IMR-90 (cell line): Measurements from ENCODE around the gene SPINDOC. TPM values are rescaled to one million over a fixed set of nuclear protein-coding genes. Genes with fewer than 3 reads are reported as not detected.

ENCODE experiments used
- ATAC-seq: fragments of 200-7000 bp; cut with Tn5 transposase; 2 replicates; pipeline ENCODE4 v1.9.1; 2020; ENCODE audit warnings: low read depth, mild to moderate bottlenecking, moderate library complexity
- BruUV-seq: library from RNA; stranded (reverse); fragments of 400-500 nt; replicated peaks from 2 replicates; lab custom pipeline; 2021; lab: Mats Ljungman, UMichigan
- CTCF ChIA-PET: fragments of 300-600 bp; formaldehyde crosslinking; extraction: SDS; loops from one replicate; lab custom pipeline; 2021; ENCODE audit warnings: antibody characterized with exemption; lab: Yijun Ruan, JAX
- POLR2A ChIA-PET: fragments of 300-600 bp; sonication (Branson Sonifier 250); formaldehyde crosslinking; loops from one replicate; lab custom pipeline; 2022; ENCODE audit warnings: antibody characterized with exemption; ENCODE audit not compliant: unreplicated experiment; lab: Charles Lee
- DNase-seq: peaks from one replicate; pipeline ENCODE4 v3.0.0; 2013
- H2AFZ ChIP-seq: replicated peaks from 2 replicates; pipeline ENCODE3; 2013; ENCODE audit warnings: low read length, mild to moderate bottlenecking; ENCODE audit not compliant: poor library complexity
- H2AK5ac ChIP-seq: 2 replicates; pipeline ENCODE4 v1.6.1; 2013; ENCODE audit warnings: low read depth, low read length, inconsistent platforms
- H2AK9ac ChIP-seq: replicated peaks from 2 replicates; pipeline ENCODE3; 2013; ENCODE audit warnings: mild to moderate bottlenecking, low read depth, low read length, moderate library complexity; ENCODE audit not compliant: poor library complexity
- H2BK120ac ChIP-seq: 2 replicates; pipeline ENCODE4 v1.6.1; 2013; ENCODE audit warnings: low read depth, low read length, inconsistent platforms
- H2BK15ac ChIP-seq: 3 replicates; pipeline ENCODE4 v1.6.1; 2013; ENCODE audit warnings: low read depth, low read length, inconsistent platforms
- H2BK20ac ChIP-seq: 2 replicates; pipeline ENCODE4 v1.6.1; 2013; ENCODE audit warnings: low read depth, mild to moderate bottlenecking, inconsistent platforms, low read length, moderate library complexity
- H2BK5ac ChIP-seq: 2 replicates; pipeline ENCODE4 v1.6.1; 2013; ENCODE audit warnings: mild to moderate bottlenecking, low read depth, low read length, inconsistent platforms; ENCODE audit not compliant: poor library complexity, severe bottlenecking
- H3K14ac ChIP-seq: replicated peaks from 2 replicates; pipeline ENCODE4 v1.6.1; 2013; ENCODE audit warnings: low read depth, low read length, inconsistent platforms
- H3K18ac ChIP-seq: 2 replicates; pipeline ENCODE4 v1.6.1; 2013; ENCODE audit warnings: low read depth, low read length, control low read depth
- H3K23ac ChIP-seq: 2 replicates; pipeline ENCODE4 v1.6.1; 2013; ENCODE audit warnings: low read depth, low read length, inconsistent platforms
- H3K27ac ChIP-seq: 2 replicates; pipeline ENCODE4 v1.5.1; 2013; ENCODE audit warnings: mild to moderate bottlenecking, control low read depth, low read length; ENCODE audit not compliant: insufficient read depth
- H3K27me3 ChIP-seq: 2 replicates; pipeline ENCODE4 v1.6.1; 2013; ENCODE audit warnings: low read length; ENCODE audit not compliant: control insufficient read depth, insufficient read depth
- H3K36me3 ChIP-seq: 2 replicates; pipeline ENCODE4 v1.6.1; 2013; ENCODE audit warnings: low read length, mixed read lengths; ENCODE audit not compliant: control insufficient read depth, insufficient read depth
- H3K4ac ChIP-seq: 2 replicates; pipeline ENCODE4 v1.6.1; 2013; ENCODE audit warnings: low read depth, low read length, inconsistent platforms
- H3K4me1 ChIP-seq: 2 replicates; pipeline ENCODE4 v1.6.1; 2013; ENCODE audit warnings: low read length, mixed read lengths; ENCODE audit not compliant: control insufficient read depth, insufficient read depth
- H3K4me2 ChIP-seq: 2 replicates; pipeline ENCODE4 v1.6.1; 2013; ENCODE audit warnings: low read depth, mild to moderate bottlenecking, control low read depth, low read length, moderate library complexity
- H3K4me3 ChIP-seq: 2 replicates; pipeline ENCODE4 v1.5.1; 2013; ENCODE audit warnings: low read depth, mild to moderate bottlenecking, control low read depth, low read length, moderate library complexity; ENCODE audit not compliant: insufficient read depth
- H3K56ac ChIP-seq: 2 replicates; pipeline ENCODE4 v1.6.1; 2013; ENCODE audit warnings: low read length, inconsistent platforms; ENCODE audit not compliant: insufficient read depth; ENCODE audit errors: extremely low read depth
- H3K79me1 ChIP-seq, 2 experiments: 2 replicates each; pipeline ENCODE4 v1.6.1; 2013; ENCODE audit warnings: low read length in 2 of 2, inconsistent platforms in 1 of 2, low read depth in 1 of 2
- H3K9ac ChIP-seq: 2 replicates; pipeline ENCODE4 v1.6.1; 2013; ENCODE audit warnings: low read depth, low read length, control low read depth
- H3K9me1 ChIP-seq: 2 replicates; pipeline ENCODE4 v1.6.1; 2013; ENCODE audit warnings: low read length, inconsistent platforms; ENCODE audit not compliant: insufficient read depth
- H3K9me3 ChIP-seq: 2 replicates; pipeline ENCODE4 v1.6.1; 2013; ENCODE audit warnings: low read length; ENCODE audit not compliant: control insufficient read depth, insufficient read depth
- H4K20me1 ChIP-seq: 2 replicates; pipeline ENCODE4 v1.6.1; 2013; ENCODE audit warnings: low read length, inconsistent platforms; ENCODE audit not compliant: insufficient read depth
- H4K5ac ChIP-seq: 2 replicates; pipeline ENCODE4 v1.6.1; 2013; ENCODE audit warnings: mild to moderate bottlenecking, low read depth, low read length, control low read depth
- H4K8ac ChIP-seq, 2 experiments: 2 replicates each; pipeline ENCODE4 v1.6.1; 2013; ENCODE audit warnings: low read depth in 2 of 2, low read length in 2 of 2, control low read depth in 1 of 2, inconsistent platforms in 1 of 2
- H4K91ac ChIP-seq: 2 replicates; pipeline ENCODE4 v1.6.1; 2013; ENCODE audit warnings: low read depth, low read length, inconsistent platforms; ENCODE audit not compliant: insufficient read depth
- CEBPB ChIP-seq: IDR thresholded peaks from 2 replicates; pipeline ENCODE4 v1.6.1; 2012; ENCODE audit warnings: low read depth, low read length, improper control_type of control experiment
- FOS ChIP-seq: fragments of 150-350 bp; IDR thresholded peaks from 2 replicates; pipeline ENCODE4 v1.6.1; 2016; ENCODE audit warnings: low read depth, low read length
- MAZ ChIP-seq: IDR thresholded peaks from 2 replicates; pipeline ENCODE4 v1.6.1; 2012; ENCODE audit warnings: low read depth, mild to moderate bottlenecking, low read length, improper control_type of control experiment, moderate library complexity, borderline replicate concordance
- MXI1 ChIP-seq: IDR thresholded peaks from 2 replicates; pipeline ENCODE4 v1.6.1; 2012; ENCODE audit warnings: low read depth, mild to moderate bottlenecking, low read length, moderate library complexity, borderline replicate concordance
- NFE2L2 ChIP-seq: fragments of 150-350 bp; IDR thresholded peaks from 2 replicates; pipeline ENCODE4 v1.6.1; 2016; ENCODE audit warnings: low read depth, mild to moderate bottlenecking, low read length
- POLR2A ChIP-seq: IDR thresholded peaks from 2 replicates; pipeline ENCODE4 v1.6.1; 2012; ENCODE audit warnings: mild to moderate bottlenecking, low read depth, low read length
- RFX5 ChIP-seq: IDR thresholded peaks from 2 replicates; pipeline ENCODE4 v1.8.0; 2012; ENCODE audit warnings: low read depth, mild to moderate bottlenecking, low read length, moderate library complexity
- SMC3 ChIP-seq: fragments of 150-350 bp; IDR thresholded peaks from 2 replicates; pipeline ENCODE4 v1.6.1; 2016; ENCODE audit warnings: low read depth, mild to moderate bottlenecking, antibody characterized with exemption, low read length, moderate library complexity
- WGBS, 2 experiments: methylation state at CpG; one replicate each; pipeline versions ENCODE4 v1.1.5 to v1.1.7; 2013; ENCODE audit warnings: missing lambda C conversion rate in 2 of 2; ENCODE audit not compliant: insufficient read length in 1 of 2; ENCODE audit errors: extremely low coverage in 2 of 2; 5-methylcytosine and 5-hydroxymethylcytosine counted together
- dilution Hi-C: fragments of 300-500 bp; cut with HindIII; formaldehyde crosslinking; loops from one replicate; pipeline ENCODE4 v1.14.3; 2018; ENCODE audit warnings: low sequenced_read_pairs; ENCODE audit not compliant: unreplicated experiment
- in situ Hi-C: fragments of 300-500 bp; cut with MboI; formaldehyde crosslinking; loops from 3 replicates; pipeline ENCODE4 v1.14.3; 2019; ENCODE audit warnings: low sequenced_read_pairs, inconsistent platforms, mixed read lengths
- intact Hi-C: fragments of 100-400 bp; cut with micrococcal nuclease; formaldehyde crosslinking; loops from 2 replicates; pipeline ENCODE4 v1.10.0; 2022
- polyA plus RNA-seq, 3 experiments: library from polyadenylated mRNA; depleted of rRNA; stranded (reverse); fragments of >200 nt; gene quantifications; 2 replicates each; pipeline ENCODE4 v1.2.3, GENCODE V29; 2012; ENCODE audit warnings: low replicate concordance in 1 of 3
- total RNA-seq: library from RNA; depleted of rRNA; stranded (reverse); fragments of >200 nt; gene quantifications from 2 replicates; pipeline ENCODE4 v1.2.3, GENCODE V29; 2012
- TF ChIP-seq, protein P1 (sequence below): fragments of 150-350 bp; IDR thresholded peaks from 2 replicates; pipeline ENCODE4 v1.6.1; 2016; ENCODE audit warnings: low read depth, mild to moderate bottlenecking, low read length, moderate library complexity, borderline replicate concordance

Gene SPINDOC
- total and polyA plus RNA-seq, 2 of the 4 experiments (the other 2 are of a cell fraction), result 10.0 to 29.9 TPM

DNA sequence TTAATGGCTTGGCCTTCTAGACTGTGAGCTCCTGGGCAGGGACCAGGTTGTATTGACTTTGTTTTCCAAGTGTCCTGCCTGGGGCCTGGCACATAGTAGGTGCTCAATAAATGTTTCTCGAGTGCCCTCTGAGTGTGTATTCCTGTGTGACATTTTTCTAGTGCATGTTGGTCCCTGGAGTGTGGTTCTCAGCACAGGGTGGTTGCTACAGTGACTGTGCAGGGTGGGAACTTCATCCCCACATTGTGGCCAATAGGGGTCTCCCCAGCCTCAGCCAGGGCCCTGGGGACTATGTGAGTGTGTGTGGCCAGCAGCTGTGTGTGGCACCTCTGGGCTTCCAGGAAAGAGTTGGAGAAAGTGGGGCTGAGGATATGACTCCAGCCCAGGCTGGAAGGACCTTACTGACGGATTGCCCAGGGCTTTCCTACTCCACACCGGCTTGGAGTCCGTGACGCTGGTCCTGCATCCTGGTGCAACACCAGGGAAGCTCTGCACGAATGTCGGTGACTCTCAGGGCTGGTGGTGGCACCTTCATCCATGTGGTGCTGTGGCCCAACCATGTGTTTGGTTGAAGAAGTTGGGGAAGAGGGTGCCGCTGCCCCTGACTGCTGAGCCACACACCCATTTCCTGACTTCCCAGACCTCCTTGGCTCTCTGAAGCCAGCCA lies 16.7 kb downstream of the SPINDOC start (continued):
- TF ChIP-seq POLR2A, result no peak

DNA sequence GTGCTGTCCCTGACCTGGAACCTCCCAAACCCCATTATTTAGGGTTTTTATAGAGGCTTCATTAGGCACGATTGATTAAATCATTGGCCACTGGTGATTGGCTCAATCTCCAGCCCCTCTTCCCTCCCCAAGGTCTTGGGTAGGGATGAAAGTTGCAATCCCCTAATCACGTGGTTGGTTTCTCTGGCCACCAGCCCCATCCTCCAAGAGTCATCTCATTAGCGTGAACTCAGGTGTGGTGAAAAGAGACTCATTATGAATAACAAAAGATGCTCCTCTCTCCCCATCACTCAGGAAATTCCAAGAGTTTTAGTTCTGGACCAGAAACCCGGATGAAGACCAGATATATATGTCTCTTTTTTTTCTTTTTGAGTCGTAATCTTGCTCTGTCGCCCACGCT lies 18.1 kb downstream of the SPINDOC start:
- DNase-seq, result no peak
- Histone ChIP-seq H3K36me3 (peaks cover 15% of the 10 kb centered on the region; the same call in 1 of the 2 replicates), H2AK5ac (no peak overlapping the region), H4K5ac (no peak overlapping the region), H3K79me1 (peaks cover 0 to 3% of the 10 kb centered on the region in 2 experiments; a peak in 1 of 4 replicates), H2BK5ac (no peak overlapping the region), H3K9ac (no peak overlapping the region), H4K8ac (no peak overlapping the region), H2BK15ac (no peak overlapping the region), H3K4ac (no peak overlapping the region), H3K9me3 (no peaks in the 10 kb centered on the region), H3K56ac (no peak overlapping the region), H3K23ac (no peak overlapping the region), H3K4me3 (no peak overlapping the region), H4K20me1 (peaks cover 6% of the 10 kb centered on the region; the same call in 1 of the 2 replicates), H3K27me3 (no peaks in the 10 kb centered on the region), H2AFZ (no peak overlapping the region), H3K14ac (no peak overlapping the region), H3K4me2 (no peak overlapping the region), H3K9me1 (peaks cover 2% of the 10 kb centered on the region; the same call in 1 of the 2 replicates), H3K4me1 (no peaks in the 10 kb centered on the region), H2BK120ac (no peak overlapping the region), H2BK20ac (no peak overlapping the region), H2AK9ac (no peak overlapping the region), H3K18ac (no peak overlapping the region), H4K91ac (no peak overlapping the region), H3K27ac (no peak overlapping the region)
- ChIA-PET POLR2A (no interaction called here), CTCF (no interaction called here)
- no TSS peak for BruUV-seq
- in situ Hi-C loops, result no loop called here
- TF ChIP-seq CEBPB, result no peak
- no peak for TF ChIP-seq RFX5
- TF ChIP-seq, protein P1, sequence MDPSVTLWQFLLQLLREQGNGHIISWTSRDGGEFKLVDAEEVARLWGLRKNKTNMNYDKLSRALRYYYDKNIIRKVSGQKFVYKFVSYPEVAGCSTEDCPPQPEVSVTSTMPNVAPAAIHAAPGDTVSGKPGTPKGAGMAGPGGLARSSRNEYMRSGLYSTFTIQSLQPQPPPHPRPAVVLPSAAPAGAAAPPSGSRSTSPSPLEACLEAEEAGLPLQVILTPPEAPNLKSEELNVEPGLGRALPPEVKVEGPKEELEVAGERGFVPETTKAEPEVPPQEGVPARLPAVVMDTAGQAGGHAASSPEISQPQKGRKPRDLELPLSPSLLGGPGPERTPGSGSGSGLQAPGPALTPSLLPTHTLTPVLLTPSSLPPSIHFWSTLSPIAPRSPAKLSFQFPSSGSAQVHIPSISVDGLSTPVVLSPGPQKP, result no peak
- no peak for TF ChIP-seq NFE2L2
- TF ChIP-seq FOS, result no peak
- no peak for TF ChIP-seq MAZ
- no peak for TF ChIP-seq SMC3
- TF ChIP-seq POLR2A, result no peak
- no peak for TF ChIP-seq MXI1
- 89% methylated on average over 1 of the region's 7 CpGs; no CpG with 5 or more reads in 1 of the 2 experiments for WGBS, 2 experiments
- dilution Hi-C loops, result no loop called here
- ATAC-seq, result no peak
- intact Hi-C loops, result no loop called here
